ENCODE results near the gene CNTN1. TPM values are rescaled to one million over a fixed set of nuclear protein-coding genes. Genes with fewer than 3 reads are reported as not detected.

The CNTN1 gene
- total and polyA plus RNA-seq, 2 of the 8 experiments (the other 6 are each of a cell fraction or from before 2014, with no cell fraction given) = 7.2 to 21.8 TPM

GRCh38 chr12:40762072-40762471 lies 69.8 kb downstream of the CNTN1 start (continued):
- TF ChIP-seq KDM1A (IDR thresholded peaks at IDR 0.05; ENCODE audit: borderline replicate concordance, low read length) (no peak), EZH2 (IDR thresholded peaks at IDR 0.05; ENCODE audit: low read depth, low read length, severe bottlenecking) (no peak), RFX5 (IDR thresholded peaks at IDR 0.05; ENCODE audit: borderline replicate concordance, low read depth, low read length) (no peak)

All from H1 (cell line).